ENCODE data around the gene HOXA4.

HOXA4 gene

DNA sequence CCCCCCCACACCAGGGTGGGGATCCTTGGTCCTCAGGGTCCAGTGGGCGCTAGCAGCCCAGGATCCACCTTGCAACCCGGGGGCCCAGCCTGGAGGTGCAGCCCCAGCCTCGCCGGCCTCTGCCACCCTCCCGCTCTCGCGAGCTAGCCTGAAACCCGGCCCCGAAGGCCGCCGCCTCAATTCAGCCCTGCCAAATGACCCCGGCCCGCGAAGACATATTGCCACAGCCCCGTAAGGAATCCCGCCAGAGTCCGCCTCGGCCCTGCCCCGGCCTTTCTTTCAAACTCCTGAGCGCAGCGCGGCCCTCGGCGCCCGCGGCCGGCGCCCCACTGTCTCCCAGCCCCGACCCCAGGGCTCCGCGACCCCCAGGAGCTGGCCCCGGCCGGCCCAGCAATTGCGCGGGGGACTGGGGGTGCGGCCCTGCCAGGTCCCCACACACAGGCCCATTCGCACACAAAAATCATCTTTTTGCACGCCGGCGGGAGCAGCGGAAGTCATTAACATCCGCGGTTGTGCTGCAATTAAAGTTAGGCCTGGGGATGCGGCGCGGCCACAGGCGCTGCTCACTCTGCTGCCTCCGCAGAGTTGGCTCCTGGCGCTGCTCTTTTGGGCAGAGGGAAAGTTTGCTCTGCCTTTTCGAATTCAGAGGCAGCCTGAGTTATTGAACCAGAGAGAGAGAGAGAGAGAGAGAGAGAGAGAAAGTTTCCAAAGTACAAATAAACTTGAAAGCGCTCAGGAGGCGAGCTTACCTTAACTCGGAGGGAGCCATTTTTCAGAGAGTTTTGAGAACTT lies 9.0 kb upstream of the HOXA4 start:
- DNase-seq (ENCODE audit: low read depth), result no peak
- H3K4me3 ChIP-seq (ENCODE audit: low read depth, low read length), result no peak overlapping the region
- TF ChIP-seq, protein P1, sequence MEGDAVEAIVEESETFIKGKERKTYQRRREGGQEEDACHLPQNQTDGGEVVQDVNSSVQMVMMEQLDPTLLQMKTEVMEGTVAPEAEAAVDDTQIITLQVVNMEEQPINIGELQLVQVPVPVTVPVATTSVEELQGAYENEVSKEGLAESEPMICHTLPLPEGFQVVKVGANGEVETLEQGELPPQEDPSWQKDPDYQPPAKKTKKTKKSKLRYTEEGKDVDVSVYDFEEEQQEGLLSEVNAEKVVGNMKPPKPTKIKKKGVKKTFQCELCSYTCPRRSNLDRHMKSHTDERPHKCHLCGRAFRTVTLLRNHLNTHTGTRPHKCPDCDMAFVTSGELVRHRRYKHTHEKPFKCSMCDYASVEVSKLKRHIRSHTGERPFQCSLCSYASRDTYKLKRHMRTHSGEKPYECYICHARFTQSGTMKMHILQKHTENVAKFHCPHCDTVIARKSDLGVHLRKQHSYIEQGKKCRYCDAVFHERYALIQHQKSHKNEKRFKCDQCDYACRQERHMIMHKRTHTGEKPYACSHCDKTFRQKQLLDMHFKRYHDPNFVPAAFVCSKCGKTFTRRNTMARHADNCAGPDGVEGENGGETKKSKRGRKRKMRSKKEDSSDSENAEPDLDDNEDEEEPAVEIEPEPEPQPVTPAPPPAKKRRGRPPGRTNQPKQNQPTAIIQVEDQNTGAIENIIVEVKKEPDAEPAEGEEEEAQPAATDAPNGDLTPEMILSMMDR (IDR thresholded peaks at IDR 0.05; ENCODE audit: insufficient read depth, low read depth, low read length, missing control alignments), result no peak

DNA sequence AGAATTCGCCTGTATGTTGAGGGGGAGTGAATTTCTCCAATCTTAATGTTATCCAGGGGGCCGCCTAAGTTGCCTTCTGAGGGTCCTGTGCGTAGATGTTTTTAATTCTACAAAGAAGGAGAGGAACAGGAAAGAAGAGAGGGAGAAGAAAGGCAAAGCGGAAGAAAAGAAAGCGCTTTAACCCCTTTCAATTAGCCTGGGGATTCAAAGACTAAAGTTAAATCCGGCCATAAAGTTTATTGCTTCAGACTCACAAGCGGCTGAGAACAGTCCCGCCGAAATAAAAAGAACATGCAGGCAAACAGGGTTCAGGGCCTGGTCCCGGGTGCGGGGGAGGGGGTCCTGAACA lies 8.4 kb upstream of the HOXA4 start:
- TF ChIP-seq, protein P1 (IDR thresholded peaks at IDR 0.05; ENCODE audit: insufficient read depth, low read depth, low read length, missing control alignments), result no peak

GRCh38 chr7:27138472-27138871 lies 7.9 kb upstream of the HOXA4 start:
- H3K4me3 ChIP-seq (ENCODE audit: low read depth, low read length), result no peak overlapping the region
- TF ChIP-seq, protein P1 (IDR thresholded peaks at IDR 0.05; ENCODE audit: insufficient read depth, low read depth, low read length, missing control alignments), result no peak
- no peak for DNase-seq (ENCODE audit: low read depth)

More for the DNA sequence above, 8.4 kb upstream of the HOXA4 start:
- no peak overlapping the region for H3K4me3 ChIP-seq (ENCODE audit: low read depth, low read length)
- no peak for DNase-seq (ENCODE audit: low read depth)

GRCh38 chr7:27137640-27138315 lies 7.2 kb upstream of the HOXA4 start:
- DNase-seq (ENCODE audit: low read depth), result no peak
- H3K4me3 ChIP-seq (ENCODE audit: low read depth, low read length), result no peak overlapping the region
- TF ChIP-seq, protein P1 (IDR thresholded peaks at IDR 0.05; ENCODE audit: insufficient read depth, low read depth, low read length, missing control alignments), result no peak

DNA sequence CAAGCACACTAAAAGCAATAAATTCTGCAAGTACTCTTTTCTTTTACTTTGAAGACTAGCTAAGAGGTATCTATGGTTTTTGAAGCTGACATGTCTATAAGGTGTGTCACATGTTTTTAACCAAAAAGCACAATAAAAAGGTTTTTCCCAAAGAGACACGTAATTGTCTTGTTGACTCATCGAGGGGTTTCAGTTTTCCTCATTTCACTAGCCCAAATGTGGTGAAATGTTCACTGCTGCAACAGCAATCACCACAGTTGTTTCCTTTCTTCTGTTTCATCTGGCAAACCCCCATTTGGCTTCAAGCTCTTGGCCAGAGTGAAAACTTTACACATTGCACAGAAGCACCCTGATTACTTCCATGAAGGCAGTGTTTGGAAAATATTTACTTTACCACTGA lies 3.8 kb upstream of the HOXA4 start:
- DNase-seq (ENCODE audit: low read depth), result peak; percentile 54
- no peak overlapping the region for H3K4me3 ChIP-seq (ENCODE audit: low read depth, low read length)
- TF ChIP-seq, protein P1 (IDR thresholded peaks at IDR 0.05; ENCODE audit: insufficient read depth, low read depth, low read length, missing control alignments), result no peak

DNA sequence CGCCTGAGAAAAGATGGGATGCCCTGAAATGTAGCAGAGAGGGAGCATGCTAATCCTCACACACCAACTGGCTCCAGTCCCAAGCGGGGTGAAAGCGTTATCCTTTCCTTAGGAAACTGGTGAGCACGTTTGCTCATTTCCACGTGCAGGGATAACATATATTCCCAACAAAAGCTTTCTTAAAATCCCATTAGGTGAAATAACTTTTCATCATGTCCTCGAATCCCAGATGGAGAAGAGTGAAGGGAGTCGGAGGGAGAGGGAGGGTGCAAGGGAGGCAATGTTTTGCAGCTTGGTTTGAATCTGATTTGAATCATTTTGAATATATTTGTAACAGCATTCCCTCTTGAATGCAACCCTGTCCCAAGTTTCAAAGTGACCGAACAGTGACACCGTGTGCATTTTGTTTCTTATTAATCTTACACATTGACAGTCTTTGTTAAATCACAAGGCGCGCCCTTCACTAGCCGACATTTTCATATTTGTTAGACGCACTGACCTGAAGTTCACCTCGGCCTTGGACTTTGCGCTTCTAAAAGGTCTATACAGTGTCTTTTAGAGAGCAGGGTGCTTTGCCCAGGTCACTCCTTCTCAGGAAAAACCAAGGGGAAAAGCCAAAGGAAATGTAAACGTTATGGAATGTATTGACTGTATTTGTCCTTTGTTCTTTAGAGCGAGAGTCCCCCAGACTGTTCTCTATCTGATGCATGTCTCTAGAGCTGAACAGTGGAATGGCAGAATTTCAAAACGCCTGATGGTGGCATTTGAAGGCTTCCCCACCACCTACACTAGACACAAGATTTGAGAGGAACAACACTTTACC lies 3.1 kb upstream of the HOXA4 start:
- no peak for DNase-seq (ENCODE audit: low read depth)
- H3K4me3 ChIP-seq (ENCODE audit: low read depth, low read length), result no peak overlapping the region
- TF ChIP-seq, protein P1 (IDR thresholded peaks at IDR 0.05; ENCODE audit: insufficient read depth, low read depth, low read length, missing control alignments), result no peak

All from GM12865 (cell line).